ENCODE measurements around the gene TBC1D22A.

- TF ChIP-seq NFIC (IDR thresholded peaks at IDR 0.05; ENCODE audit: borderline replicate concordance) (no peak), CTCF (IDR thresholded peaks at IDR 0.05) (no peak), EP300 (IDR thresholded peaks at IDR 0.05; ENCODE audit: borderline replicate concordance in 1 of 2, low read depth in 1 of 2, low read length in 1 of 2) (no peak)
Measured at GRCh38 chr22:46908641-46909107, 146.2 kb downstream of the TBC1D22A start.
